LNCaP clone FGC (cell line): ENCODE data around the gene LRRC10.
"Not testable (repeated sequence)": the region's sequence is repeated elsewhere in the genome, so short reads cannot be mapped to it uniquely, and the experiment has no call there.

Experiments
- DNase-seq: peaks from one replicate; pipeline ENCODE4 v3.0.0-alpha.2; 2011; ENCODE audit warnings: low read depth
- H3K4me3 ChIP-seq: 2 replicates; pipeline ENCODE4 v1.5.1; 2011; ENCODE audit warnings: mild to moderate bottlenecking, low read depth, low read length, control low read depth
- TF ChIP-seq, protein P1 (sequence below): IDR thresholded peaks from 2 replicates; pipeline ENCODE4 v1.5.1; 2012; ENCODE audit warnings: mild to moderate bottlenecking; ENCODE audit not compliant: control insufficient read depth, insufficient read depth; ENCODE audit errors: extremely low read depth

LRRC10 gene

DNA sequence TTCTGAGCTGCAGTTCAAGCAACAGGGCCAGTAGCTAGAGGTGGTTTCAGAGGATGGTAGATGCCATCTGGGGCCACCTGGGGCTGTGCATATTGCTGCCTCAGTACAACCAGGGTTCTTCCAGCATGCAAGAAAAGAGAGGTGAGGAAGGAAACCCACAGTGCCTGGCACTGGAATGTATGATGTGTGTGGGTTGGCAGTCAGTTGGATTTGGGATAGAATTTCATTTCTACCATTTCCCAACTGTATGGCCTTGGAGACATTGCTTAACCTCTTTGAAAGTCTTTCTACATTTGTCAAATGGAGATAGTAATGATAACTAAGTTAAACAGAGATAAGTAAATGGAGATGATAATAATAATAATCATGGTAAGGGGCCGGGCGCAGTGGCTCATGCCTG lies 10.2 kb upstream of the LRRC10 start:
- no peak overlapping the region for H3K4me3 ChIP-seq
- no peak for DNase-seq
- TF ChIP-seq, protein P1, sequence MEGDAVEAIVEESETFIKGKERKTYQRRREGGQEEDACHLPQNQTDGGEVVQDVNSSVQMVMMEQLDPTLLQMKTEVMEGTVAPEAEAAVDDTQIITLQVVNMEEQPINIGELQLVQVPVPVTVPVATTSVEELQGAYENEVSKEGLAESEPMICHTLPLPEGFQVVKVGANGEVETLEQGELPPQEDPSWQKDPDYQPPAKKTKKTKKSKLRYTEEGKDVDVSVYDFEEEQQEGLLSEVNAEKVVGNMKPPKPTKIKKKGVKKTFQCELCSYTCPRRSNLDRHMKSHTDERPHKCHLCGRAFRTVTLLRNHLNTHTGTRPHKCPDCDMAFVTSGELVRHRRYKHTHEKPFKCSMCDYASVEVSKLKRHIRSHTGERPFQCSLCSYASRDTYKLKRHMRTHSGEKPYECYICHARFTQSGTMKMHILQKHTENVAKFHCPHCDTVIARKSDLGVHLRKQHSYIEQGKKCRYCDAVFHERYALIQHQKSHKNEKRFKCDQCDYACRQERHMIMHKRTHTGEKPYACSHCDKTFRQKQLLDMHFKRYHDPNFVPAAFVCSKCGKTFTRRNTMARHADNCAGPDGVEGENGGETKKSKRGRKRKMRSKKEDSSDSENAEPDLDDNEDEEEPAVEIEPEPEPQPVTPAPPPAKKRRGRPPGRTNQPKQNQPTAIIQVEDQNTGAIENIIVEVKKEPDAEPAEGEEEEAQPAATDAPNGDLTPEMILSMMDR = no peak

DNA sequence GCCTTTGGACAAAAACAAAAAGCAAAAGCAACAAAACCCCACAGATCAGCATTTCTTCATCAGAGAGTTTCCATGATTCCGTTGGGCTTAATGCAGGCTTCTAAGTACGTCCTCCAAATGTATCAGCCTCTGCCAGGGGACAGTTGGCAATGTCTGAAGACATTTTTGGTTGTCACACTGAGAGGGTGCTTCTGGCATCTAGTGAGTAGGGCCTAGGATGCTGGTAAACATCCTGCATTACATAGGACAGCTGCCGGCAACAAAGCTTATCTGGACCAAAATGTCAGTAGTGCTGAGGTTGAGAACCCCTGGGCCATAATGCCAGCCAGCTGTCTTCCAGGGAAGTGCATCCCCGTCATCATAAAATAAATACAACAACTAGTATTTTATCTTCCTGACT lies 9.4 kb upstream of the LRRC10 start:
- DNase-seq = no peak
- TF ChIP-seq, protein P1 = no peak
- no peak overlapping the region for H3K4me3 ChIP-seq

DNA sequence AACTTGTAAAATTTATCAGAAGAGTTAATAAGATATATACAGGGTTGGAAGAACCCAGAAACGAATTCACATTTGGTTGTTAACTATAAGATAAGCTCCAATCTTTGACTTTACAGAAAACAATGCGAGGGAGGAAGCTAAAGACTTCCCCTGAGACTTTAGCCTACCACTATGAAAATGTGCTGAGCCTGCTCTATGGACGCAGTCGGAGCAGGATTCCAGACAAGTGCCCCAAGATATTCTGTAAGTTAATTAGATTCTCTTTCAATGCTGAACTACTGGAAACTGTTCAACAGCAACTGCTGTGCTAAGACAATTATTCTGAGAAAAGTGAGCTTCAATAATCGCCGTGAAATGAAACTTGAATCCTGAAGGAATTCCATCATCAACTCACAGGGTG lies 8.3 kb upstream of the LRRC10 start:
- no peak overlapping the region for H3K4me3 ChIP-seq
- no peak for DNase-seq
- TF ChIP-seq, protein P1 = no peak

DNA sequence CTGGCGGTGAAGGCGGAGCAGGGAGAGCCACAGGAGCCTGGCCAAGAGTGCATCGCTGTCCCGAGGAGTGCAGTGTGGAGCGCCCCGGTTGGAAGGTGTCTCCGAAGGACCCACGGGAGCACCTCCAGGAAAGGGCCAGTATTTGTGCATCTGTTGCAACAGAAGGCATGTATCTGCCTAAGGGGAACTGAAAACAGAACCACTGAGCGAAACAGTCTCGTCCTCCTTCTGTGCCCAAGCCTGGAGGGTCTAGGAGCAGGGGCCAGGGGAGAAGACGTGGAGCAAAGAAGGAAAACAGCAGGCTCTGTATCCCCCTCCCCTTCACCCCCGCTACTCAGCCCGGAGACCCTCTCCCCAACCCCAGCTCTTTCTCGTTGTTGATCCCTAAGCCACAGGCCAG lies 5.3 kb upstream of the LRRC10 start:
- DNase-seq = no peak
- H3K4me3 ChIP-seq = no peak overlapping the region
- TF ChIP-seq, protein P1 = no peak

DNA sequence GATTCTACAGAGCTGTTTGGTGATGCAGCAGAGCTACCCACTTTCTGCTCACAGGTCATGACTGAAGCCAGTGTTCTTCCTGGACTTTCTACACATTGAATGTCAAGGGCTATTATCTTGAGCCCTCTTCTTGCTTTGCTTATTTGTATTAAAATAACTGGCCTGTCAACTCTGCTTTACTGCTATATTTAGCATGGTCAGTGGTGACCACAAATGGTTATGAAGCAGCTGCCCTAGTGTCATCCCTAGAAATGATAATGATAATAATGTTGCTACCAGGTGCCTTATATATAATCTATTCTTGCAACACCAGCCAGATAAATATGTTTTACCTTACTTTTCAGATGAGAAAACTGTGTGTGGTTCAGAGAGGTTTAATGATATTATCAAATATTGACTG lies 2.6 kb upstream of the LRRC10 start:
- TF ChIP-seq, protein P1 = no peak
- no peak overlapping the region for H3K4me3 ChIP-seq
- DNase-seq = no peak

DNA sequence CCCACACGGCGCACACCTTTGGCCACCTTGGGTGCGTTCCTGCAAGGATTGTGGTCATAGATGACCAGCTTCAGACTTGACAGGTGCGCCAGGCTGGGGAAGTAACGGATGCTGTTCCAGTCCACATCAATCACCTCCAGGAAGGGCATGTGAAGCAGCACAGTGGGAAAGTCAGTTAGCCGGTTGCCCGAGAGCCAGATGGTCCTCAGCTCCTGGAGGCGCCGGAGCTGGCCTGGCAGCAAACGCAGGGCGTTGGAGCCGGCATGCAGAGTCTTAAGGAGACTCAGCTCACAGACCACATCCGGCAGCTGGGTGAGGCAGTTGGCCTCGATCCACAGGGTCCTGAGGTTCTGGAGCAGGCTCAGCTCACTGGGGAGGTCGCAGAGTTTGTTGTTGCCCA lies 581 bp downstream of the LRRC10 start:
- TF ChIP-seq, protein P1 = no peak
- no peak overlapping the region for H3K4me3 ChIP-seq
- DNase-seq = no peak

DNA sequence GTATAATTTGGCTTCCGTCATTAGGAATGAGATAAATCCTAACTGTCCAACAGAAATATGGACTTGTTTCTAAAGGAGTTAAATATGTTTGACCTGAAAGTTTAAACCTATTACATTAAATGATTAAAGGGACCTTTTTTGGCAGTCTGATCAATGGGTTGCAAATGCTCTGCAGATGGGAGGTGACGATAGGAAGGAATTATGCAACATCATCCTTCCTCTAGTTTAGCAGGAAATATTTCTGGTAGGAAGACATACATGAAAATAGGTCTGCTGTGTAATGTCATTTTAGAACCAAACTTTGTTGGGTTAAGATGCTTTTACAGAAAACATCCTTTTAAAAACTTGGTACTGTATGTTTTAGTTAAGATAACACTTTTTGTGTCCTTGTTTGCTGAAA lies 2.6 kb downstream of the LRRC10 start:
- DNase-seq = no peak
- TF ChIP-seq, protein P1 = no peak
- no peak overlapping the region for H3K4me3 ChIP-seq

DNA sequence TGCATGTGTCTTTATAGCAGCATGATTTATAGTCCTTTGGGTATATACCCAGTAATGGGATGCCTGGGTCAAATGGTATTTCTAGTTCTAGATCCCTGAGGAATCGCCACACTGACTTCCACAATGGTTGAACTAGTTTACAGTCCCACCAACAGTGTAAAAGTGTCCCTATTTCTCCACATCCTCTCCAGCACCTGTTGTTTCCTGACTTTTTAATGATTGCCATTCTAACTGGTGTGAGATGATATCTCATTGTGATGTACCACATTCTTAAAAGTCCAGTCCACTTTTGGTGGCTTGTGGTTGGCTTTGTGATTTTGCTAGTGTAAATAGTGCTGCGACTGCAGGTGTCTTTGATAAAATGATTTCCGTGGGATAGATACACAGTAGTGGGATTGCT lies 6.4 kb downstream of the LRRC10 start:
- DNase-seq, H3K4me3 ChIP-seq: not testable (repeated sequence)

DNA sequence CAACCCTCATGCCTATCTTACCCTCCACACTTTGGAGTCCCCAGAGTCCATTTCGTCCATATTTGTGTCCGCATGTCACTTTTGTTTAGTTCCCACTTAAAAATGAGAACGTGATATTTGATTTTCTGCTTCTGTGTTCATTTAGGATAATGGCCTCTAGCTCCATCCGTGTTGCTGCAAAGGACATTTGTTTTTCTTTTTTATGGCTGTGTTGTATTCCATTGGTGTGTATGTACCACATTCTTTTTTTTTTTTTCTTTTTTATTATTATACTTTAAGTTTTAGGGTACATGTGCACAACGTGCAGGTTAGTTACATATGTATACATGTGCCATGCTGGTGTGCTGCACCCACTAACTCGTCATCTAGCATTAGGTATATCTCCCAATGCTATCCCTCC lies 7.2 kb downstream of the LRRC10 start:
- not testable (repeated sequence) for DNase-seq

More for the DNA sequence above, 7.2 kb downstream of the LRRC10 start:
- H3K4me3 ChIP-seq = not testable (repeated sequence)
